Measurements from ENCODE around the gene PHOX2A. TPM values are rescaled to one million over a fixed set of nuclear protein-coding genes. Genes with fewer than 3 reads are reported as not detected.

PHOX2A gene
- polyA plus RNA-seq, 3 donors = not detected

DNA sequence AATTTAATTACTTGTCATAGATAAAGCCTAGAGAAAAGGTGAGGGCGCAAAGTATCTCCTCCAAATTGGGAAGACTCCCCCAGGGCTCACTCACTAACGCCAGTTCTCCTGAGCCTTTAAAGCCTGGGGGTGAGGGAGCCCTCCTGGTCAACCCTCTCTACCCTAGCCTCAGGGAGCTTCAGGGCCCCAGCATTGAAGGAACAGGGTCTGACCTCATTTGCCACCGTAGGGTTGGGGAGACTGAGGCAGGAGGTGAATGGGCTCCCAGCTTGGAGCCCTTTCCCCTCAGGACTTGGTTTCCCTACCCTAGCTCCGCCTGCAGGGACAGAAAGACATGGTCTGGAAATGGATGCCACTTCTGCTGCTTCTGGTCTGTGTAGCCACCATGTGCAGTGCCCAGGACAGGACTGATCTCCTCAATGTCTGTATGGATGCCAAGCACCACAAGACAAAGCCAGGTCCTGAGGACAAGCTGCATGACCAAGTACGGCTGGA is 25.7 kb downstream of the PHOX2A start:
- Mint-ChIP-seq H3K27me3 (ENCODE audit: low read depth in 3 of 3) (peaks cover 0 to 3% (median 2%) of the 10 kb centered on the region in 3 donors), H3K4me1 (peaks cover 56% of the 10 kb centered on the region), H3K27ac (peak overlapping the region; percentile 85 to 98 (median 95)), H3K36me3 (no peaks in the 10 kb centered on the region), H3K9me3 (peaks cover 0 to 1% (median 0%) of the 10 kb centered on the region in 7 donors), H3K4me3 (peak overlapping the region in 1 of 2 donors; percentile 78)
- Histone ChIP-seq H3K79me2 (ENCODE audit: insufficient read depth, low read length) (no peaks in the 10 kb centered on the region), H3K36me3 (replicated peaks in 1 of 2; ENCODE audit: control insufficient read depth in 1 of 2, insufficient read depth in 2 of 2, low read length in 2 of 2) (no peaks in the 10 kb centered on the region), H4K20me1 (ENCODE audit: insufficient read depth, low read length) (no peaks in the 10 kb centered on the region), H3K4me2 (replicated peaks; ENCODE audit: extremely low read depth, low read length, poor library complexity, severe bottlenecking) (peak overlapping the region; percentile 60), H3K9me3 (replicated peaks in 1 of 2; ENCODE audit: control insufficient read depth in 1 of 2, insufficient read depth in 1 of 2, low read length in 2 of 2) (no peaks in the 10 kb centered on the region), H3K4me3 (replicated peaks in 1 of 3; ENCODE audit: low read depth in 2 of 3, low read length in 3 of 3) (peak overlapping the region in 1 of 3 experiments; percentile 56), H3K9ac (ENCODE audit: insufficient read depth, low read length, poor library complexity, severe bottlenecking) (peak overlapping the region; percentile 23), H2AFZ (ENCODE audit: insufficient read depth, low read depth, low read length, poor library complexity, severe bottlenecking) (peak overlapping the region; percentile 81), H3K4me1 (ENCODE audit: control insufficient read depth in 1 of 2, insufficient read depth in 2 of 2, low read length in 2 of 2) (peaks cover 56 to 58% of the 10 kb centered on the region in 2 donors), H3K27me3 (ENCODE audit: control insufficient read depth in 2 of 2, insufficient read depth in 2 of 2, low read length in 2 of 2) (no peaks in the 10 kb centered on the region), H3K27ac (ENCODE audit: low read depth in 1 of 2, low read length in 2 of 2) (peak overlapping the region; percentile 76 to 87)
- DNase-seq = no peak
- intact Hi-C loops (cut with micrococcal nuclease) = no loop called here
- 100% methylated on average over 1 of the region's 5 CpGs for WGBS (ENCODE audit: insufficient coverage)
- TF ChIP-seq, protein P1, sequence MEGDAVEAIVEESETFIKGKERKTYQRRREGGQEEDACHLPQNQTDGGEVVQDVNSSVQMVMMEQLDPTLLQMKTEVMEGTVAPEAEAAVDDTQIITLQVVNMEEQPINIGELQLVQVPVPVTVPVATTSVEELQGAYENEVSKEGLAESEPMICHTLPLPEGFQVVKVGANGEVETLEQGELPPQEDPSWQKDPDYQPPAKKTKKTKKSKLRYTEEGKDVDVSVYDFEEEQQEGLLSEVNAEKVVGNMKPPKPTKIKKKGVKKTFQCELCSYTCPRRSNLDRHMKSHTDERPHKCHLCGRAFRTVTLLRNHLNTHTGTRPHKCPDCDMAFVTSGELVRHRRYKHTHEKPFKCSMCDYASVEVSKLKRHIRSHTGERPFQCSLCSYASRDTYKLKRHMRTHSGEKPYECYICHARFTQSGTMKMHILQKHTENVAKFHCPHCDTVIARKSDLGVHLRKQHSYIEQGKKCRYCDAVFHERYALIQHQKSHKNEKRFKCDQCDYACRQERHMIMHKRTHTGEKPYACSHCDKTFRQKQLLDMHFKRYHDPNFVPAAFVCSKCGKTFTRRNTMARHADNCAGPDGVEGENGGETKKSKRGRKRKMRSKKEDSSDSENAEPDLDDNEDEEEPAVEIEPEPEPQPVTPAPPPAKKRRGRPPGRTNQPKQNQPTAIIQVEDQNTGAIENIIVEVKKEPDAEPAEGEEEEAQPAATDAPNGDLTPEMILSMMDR (IDR thresholded peaks at IDR 0.05) = no peak

DNA sequence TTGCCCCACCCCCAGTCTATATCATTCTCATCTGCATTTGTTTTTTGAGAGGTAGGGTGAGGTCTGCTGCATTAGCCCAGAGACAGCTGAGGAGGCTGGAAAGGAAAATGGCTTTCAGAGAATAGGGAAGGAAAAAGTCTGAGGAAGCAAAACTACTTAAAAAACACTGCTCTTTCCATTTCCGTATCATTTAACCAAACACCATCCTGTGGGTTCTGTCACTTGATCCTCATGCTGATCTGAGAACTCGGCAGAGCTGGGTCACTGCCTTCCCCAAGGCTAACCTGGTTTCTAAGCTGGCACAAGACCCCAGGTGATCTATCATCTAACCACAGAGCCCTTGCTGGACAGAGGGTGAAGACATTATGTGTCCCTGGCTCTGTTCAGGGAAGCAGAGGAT is 26.1 kb downstream of the PHOX2A start:
- Mint-ChIP-seq H3K36me3 (no peaks in the 10 kb centered on the region), H3K9me3 (peaks cover 0 to 1% (median 0%) of the 10 kb centered on the region in 7 donors), H3K27ac (peak overlapping the region; percentile 85 to 98 (median 95)), H3K4me1 (peaks cover 54% of the 10 kb centered on the region), H3K4me3 (peak overlapping the region; percentile 62 to 78), H3K27me3 (ENCODE audit: low read depth in 3 of 3) (peaks cover 0 to 3% (median 2%) of the 10 kb centered on the region in 3 donors)
- Histone ChIP-seq H3K4me3 (replicated peaks in 1 of 3; ENCODE audit: low read depth in 2 of 3, low read length in 3 of 3) (peak overlapping the region in 2 of 3 experiments; percentile 2 to 56), H3K36me3 (replicated peaks in 1 of 2; ENCODE audit: control insufficient read depth in 1 of 2, insufficient read depth in 2 of 2, low read length in 2 of 2) (no peaks in the 10 kb centered on the region), H3K4me1 (ENCODE audit: control insufficient read depth in 1 of 2, insufficient read depth in 2 of 2, low read length in 2 of 2) (peaks cover 55% of the 10 kb centered on the region in 2 donors), H3K4me2 (replicated peaks; ENCODE audit: extremely low read depth, low read length, poor library complexity, severe bottlenecking) (peak overlapping the region; percentile 60), H3K27me3 (ENCODE audit: control insufficient read depth in 2 of 2, insufficient read depth in 2 of 2, low read length in 2 of 2) (no peaks in the 10 kb centered on the region), H3K27ac (ENCODE audit: low read depth in 1 of 2, low read length in 2 of 2) (peak overlapping the region; percentile 76 to 87), H3K79me2 (ENCODE audit: insufficient read depth, low read length) (no peaks in the 10 kb centered on the region), H4K20me1 (ENCODE audit: insufficient read depth, low read length) (no peaks in the 10 kb centered on the region), H2AFZ (ENCODE audit: insufficient read depth, low read depth, low read length, poor library complexity, severe bottlenecking) (peak overlapping the region; percentile 81), H3K9ac (ENCODE audit: insufficient read depth, low read length, poor library complexity, severe bottlenecking) (peak overlapping the region; percentile 23), H3K9me3 (replicated peaks in 1 of 2; ENCODE audit: control insufficient read depth in 1 of 2, insufficient read depth in 1 of 2, low read length in 2 of 2) (no peaks in the 10 kb centered on the region)
- WGBS (ENCODE audit: insufficient coverage) = 0% methylated on average over 1 of the region's 2 CpGs
- TF ChIP-seq, protein P1 (IDR thresholded peaks at IDR 0.05) = no peak
- peak in 2 of 3 donors; percentile 27 to 53 for DNase-seq
- intact Hi-C loops (cut with micrococcal nuclease) = no loop called here
